ENCODE measurements around the gene NKAIN2.
"Not testable (repeated sequence)": the region's sequence is repeated elsewhere in the genome, so short reads cannot be mapped to it uniquely, and the experiment has no call there.

The NKAIN2 gene

GRCh38 chr6:124254941-124255685 lies 451.4 kb downstream of the NKAIN2 start:
- no peak for DNase-seq (ENCODE audit: extremely low spot score, insufficient read length, low read depth)
- no peak for FAIRE-seq

- FAIRE-seq = no peak
- no peak for DNase-seq (ENCODE audit: extremely low spot score, insufficient read length, low read depth)
Observed at GRCh38 chr6:124260337-124260736, 456.7 kb downstream of the NKAIN2 start.

- no peak for DNase-seq (ENCODE audit: extremely low spot score, insufficient read length, low read depth)
- FAIRE-seq = no peak
Observed at GRCh38 chr6:124269733-124270132, 466.1 kb downstream of the NKAIN2 start.

GRCh38 chr6:124273701-124274100 lies 470.0 kb downstream of the NKAIN2 start:
- FAIRE-seq = no peak
- no peak for DNase-seq (ENCODE audit: extremely low spot score, insufficient read length, low read depth)

- DNase-seq (ENCODE audit: extremely low spot score, insufficient read length, low read depth) = no peak
- no peak for FAIRE-seq
Observed at GRCh38 chr6:124282541-124282940, 478.9 kb downstream of the NKAIN2 start.

- FAIRE-seq = no peak
- no peak for DNase-seq (ENCODE audit: extremely low spot score, insufficient read length, low read depth)
Observed at GRCh38 chr6:124283486-124283885, 479.8 kb downstream of the NKAIN2 start.

GRCh38 chr6:124285146-124285545 lies 481.5 kb downstream of the NKAIN2 start:
- DNase-seq (ENCODE audit: extremely low spot score, insufficient read length, low read depth) (no peak), FAIRE-seq (no peak)

- DNase-seq (ENCODE audit: extremely low spot score, insufficient read length, low read depth) (no peak), FAIRE-seq (no peak)
Observed at GRCh38 chr6:124294574-124295200, 491.0 kb downstream of the NKAIN2 start.

GRCh38 chr6:124297507-124297906 lies 493.8 kb downstream of the NKAIN2 start:
- FAIRE-seq = no peak
- no peak for DNase-seq (ENCODE audit: extremely low spot score, insufficient read length, low read depth)

- FAIRE-seq = no peak
- DNase-seq (ENCODE audit: extremely low spot score, insufficient read length, low read depth) = no peak
Observed at GRCh38 chr6:124298730-124299129, 495.1 kb downstream of the NKAIN2 start.

- not testable (repeated sequence) for DNase-seq (ENCODE audit: extremely low spot score, insufficient read length, low read depth); FAIRE-seq
Observed at GRCh38 chr6:124300907-124301306, 497.2 kb downstream of the NKAIN2 start.

GRCh38 chr6:124303971-124304370 lies 500.3 kb downstream of the NKAIN2 start:
- FAIRE-seq = no peak

GRCh38 chr6:124310139-124310538 lies 506.5 kb downstream of the NKAIN2 start:
- DNase-seq (ENCODE audit: extremely low spot score, insufficient read length, low read depth) (no peak), FAIRE-seq (no peak)

More at GRCh38 chr6:124303971-124304370, 500.3 kb downstream of the NKAIN2 start:
- DNase-seq (ENCODE audit: extremely low spot score, insufficient read length, low read depth) = no peak

GRCh38 chr6:124319410-124319809 lies 515.7 kb downstream of the NKAIN2 start:
- FAIRE-seq = no peak
- no peak for DNase-seq (ENCODE audit: extremely low spot score, insufficient read length, low read depth)

GRCh38 chr6:124324237-124324636 lies 520.6 kb downstream of the NKAIN2 start:
- DNase-seq (ENCODE audit: extremely low spot score, insufficient read length, low read depth) = no peak
- FAIRE-seq = no peak

GRCh38 chr6:124330197-124330596 lies 526.5 kb downstream of the NKAIN2 start:
- FAIRE-seq = no peak
- DNase-seq (ENCODE audit: extremely low spot score, insufficient read length, low read depth) = no peak

- FAIRE-seq (no peak), DNase-seq (ENCODE audit: extremely low spot score, insufficient read length, low read depth) (no peak)
Observed at GRCh38 chr6:124334359-124334758, 530.7 kb downstream of the NKAIN2 start.

- FAIRE-seq = no peak
- no peak for DNase-seq (ENCODE audit: extremely low spot score, insufficient read length, low read depth)
Observed at GRCh38 chr6:124339610-124340334, 536.1 kb downstream of the NKAIN2 start.

GRCh38 chr6:124348339-124348738 lies 544.7 kb downstream of the NKAIN2 start:
- not testable (repeated sequence) for DNase-seq (ENCODE audit: extremely low spot score, insufficient read length, low read depth); FAIRE-seq

GRCh38 chr6:124355146-124355545 lies 551.5 kb downstream of the NKAIN2 start:
- no peak for FAIRE-seq
- DNase-seq (ENCODE audit: extremely low spot score, insufficient read length, low read depth) = no peak

- DNase-seq (ENCODE audit: extremely low spot score, insufficient read length, low read depth) = no peak
- FAIRE-seq = no peak
Observed at GRCh38 chr6:124356276-124356810, 552.7 kb downstream of the NKAIN2 start.
